IPS-NIHi11 (cell line): Measurements from ENCODE around the gene LILRA6.
"Not testable (repeated sequence)": the region's sequence is repeated elsewhere in the genome, so short reads cannot be mapped to it uniquely, and the experiment has no call there.

Experiments used
- DNase-seq: peaks from one replicate; pipeline ENCODE4 v3.0.0; 2012; ENCODE audit warnings: mixed read lengths, low spot score

The LILRA6 gene

DNA sequence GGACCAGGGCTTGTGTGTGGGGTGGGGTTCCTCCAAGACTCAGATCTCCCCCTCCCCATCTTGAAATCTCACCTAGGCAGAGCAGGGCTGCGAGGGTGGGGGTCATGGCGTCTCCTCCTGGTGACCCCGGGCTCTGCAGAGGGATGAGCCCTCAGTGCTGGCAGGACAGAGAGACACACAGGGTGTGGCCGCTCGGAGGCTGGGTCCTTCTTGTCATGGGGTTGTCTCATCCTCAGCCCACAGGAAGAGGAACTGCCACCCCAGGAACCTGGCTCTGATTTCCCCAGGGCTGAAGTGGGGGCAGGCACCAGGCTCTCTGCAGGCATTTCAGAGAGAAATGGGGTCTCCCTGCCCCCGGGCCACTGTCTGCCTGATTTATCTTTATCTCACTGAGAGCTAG is at the start of gene LILRA6:
Gene LILRA6, minus strand, starts transcription at position 145 of the 400 bp plus-strand sequence.
- DNase-seq = not testable (repeated sequence)

DNA sequence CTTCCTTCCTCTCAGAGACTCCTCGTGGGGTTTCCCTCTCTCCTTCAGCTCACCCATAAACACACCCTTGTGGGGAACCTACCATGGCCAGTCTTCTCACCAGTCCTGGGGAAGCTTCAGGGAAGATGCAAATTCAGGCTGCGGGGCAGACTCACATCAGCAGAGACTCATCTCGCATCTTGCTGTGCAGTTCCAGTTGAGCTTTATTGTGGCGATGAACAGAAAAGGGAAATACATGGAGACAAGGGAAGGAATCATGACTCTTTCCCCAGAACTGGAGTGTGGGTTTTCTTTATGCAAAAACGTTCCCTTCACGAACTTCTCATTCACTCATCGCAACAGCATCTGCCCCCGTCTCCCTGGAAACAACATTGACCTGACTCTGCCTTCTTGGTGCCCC is 46.6 kb upstream of the LILRA6 start:
- not testable (repeated sequence) for DNase-seq

DNA sequence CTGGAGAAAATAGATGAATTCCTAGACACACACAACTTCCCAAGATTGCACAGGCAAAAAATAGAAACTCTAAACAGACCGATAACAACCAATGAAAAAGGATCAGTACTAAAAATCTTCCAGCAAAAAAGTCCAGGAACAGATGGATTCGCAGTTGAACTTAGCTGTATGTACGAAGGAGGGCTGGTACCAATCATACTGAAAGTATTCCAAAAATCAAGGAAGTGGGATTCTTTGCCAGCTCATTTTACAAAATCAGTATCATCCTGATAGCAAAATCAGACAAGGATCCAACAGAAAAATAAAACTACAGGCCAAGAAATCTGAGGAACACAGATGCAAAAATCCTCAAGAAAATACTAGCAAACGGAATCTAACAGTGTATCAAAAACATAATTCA is 44.9 kb upstream of the LILRA6 start:
- no peak for DNase-seq

DNA sequence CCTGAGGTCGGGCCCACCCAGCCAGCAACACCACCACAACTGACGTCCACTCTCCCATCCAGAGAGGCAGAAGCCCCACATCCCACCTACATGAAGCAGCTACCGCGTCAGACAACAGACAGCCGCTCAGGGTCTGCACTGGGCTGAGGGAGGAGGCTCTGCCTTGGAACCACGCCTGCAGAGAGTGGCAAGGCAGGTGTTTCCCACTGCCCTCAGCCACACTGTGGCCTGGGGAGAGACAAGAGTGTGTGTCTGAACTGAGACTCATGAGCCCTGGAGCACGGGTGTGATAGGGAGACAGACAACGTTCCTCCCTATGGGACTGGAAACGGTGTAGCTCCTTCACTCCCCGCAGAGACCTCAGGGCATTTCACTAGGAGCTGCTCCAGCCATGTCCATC is 43.7 kb upstream of the LILRA6 start:
- not testable (repeated sequence) for DNase-seq

- DNase-seq = not testable (repeated sequence)
Measured at GRCh38 chr19:54285427-54286056, 43.0 kb upstream of the LILRA6 start.

DNA sequence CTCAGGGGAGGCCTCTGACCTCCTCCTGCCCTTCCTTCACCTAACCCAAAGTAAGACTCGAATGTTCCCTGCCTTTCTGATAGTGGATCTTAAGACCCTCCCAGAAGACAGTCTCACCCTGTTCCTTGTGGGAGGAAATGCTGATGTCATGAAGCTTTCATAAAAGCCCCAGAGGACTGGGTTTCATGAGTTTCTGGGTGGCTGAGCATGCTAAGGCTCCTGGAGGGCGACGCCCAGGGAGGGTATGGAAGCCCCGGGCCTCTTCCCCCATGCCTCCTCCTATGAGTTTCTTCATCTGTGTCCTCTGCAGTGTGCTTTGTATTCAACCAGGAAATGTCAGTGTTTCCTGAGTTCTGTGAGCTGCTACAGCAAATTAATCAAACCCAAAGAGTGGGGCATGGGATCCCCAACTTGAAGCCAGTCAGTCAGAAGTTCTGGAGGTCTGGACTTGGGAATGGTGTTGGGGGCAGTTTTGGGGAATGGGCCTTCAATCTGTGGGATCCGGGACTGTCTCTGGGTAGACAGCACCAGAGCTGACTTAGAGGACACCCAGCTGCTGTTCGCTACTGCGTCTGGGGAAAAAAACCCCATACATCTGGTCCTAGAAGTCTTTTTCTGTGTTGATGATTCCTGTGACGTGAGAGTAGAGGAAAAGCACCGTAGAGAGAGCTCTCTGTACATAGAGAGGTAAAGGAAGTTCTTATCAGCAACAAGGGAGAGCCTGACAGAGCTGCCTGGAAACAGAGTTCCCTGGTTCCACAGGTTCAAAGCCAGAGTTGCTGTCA is 40.3 kb upstream of the LILRA6 start:
- DNase-seq = no peak

GRCh38 chr19:54281729-54282075 is 39.1 kb upstream of the LILRA6 start:
- not testable (repeated sequence) for DNase-seq

GRCh38 chr19:54281007-54281728 is 38.6 kb upstream of the LILRA6 start, which contains the start of gene LILRB2:
Gene LILRB2, minus strand, starts transcription at chr19:54281110. Its CDS starts 614 bp downstream, at chr19:54280496.
- no peak for DNase-seq

DNA sequence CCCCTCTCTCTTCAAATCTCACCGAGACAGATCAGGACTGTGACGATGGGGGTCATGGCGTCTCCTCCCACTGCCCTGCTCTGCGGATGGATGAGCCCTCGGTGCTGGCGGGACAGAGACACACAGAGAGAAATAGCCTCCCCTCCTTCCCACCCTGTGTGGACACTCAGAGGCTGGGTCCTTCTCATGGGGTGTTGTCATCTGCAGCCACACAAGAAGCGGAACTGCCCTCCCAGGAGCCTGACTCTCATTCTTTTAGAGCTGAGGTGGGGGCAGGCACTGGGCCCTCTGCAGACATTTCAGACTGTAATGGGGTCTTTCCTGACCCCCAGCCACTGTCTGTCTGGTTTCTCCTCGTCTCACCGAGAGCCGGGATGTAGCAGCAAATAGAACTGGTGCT is 37.9 kb upstream of the LILRA6 start:
- not testable (repeated sequence) for DNase-seq

DNA sequence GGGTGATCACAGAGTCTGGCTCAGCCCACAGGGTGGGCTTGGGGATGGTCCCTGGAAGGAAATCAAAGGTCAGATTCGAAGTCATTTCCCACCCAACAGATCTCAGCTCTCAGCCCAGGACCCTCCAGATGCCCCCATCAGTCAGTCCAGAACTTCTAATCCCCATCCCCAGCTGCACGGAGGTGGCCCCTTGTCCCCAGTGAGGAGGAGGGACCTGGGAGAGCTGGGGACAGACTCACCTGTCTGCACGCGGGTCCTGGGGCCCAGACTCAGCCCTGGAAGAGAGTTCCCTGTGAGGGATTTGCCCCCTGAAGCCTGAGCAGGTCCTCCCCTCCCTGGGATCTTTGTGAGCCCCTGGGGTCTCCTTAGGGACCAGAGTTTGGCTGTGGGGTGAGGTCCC is 37.4 kb upstream of the LILRA6 start:
- not testable (repeated sequence) for DNase-seq

DNA sequence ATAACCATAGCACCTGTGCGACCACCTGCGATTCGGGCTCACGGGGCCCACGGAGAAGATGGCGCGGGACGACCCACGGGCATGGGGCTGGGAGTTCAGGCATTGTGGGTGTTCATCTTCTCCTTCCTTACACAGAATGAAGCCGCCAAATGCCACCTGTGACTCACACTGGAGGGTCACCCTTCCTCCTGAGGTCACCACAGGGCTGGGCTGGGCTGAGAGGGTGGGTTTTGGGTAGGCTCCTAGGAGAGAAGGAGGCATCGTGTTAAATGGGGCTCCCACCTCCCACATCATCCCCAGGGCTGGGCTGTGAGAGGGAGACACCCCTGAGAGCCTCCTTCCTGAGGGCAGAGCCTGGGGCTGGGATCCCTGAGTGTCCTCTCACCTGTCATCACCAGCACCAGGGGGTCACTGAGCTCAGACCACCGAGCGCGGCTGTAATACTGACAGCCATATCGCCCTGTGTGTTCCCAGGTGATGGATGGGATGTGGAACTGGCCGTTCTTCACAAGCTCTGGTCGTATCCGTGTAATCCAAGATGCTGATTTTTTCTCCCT is 36.9 kb upstream of the LILRA6 start:
- DNase-seq = no peak

DNA sequence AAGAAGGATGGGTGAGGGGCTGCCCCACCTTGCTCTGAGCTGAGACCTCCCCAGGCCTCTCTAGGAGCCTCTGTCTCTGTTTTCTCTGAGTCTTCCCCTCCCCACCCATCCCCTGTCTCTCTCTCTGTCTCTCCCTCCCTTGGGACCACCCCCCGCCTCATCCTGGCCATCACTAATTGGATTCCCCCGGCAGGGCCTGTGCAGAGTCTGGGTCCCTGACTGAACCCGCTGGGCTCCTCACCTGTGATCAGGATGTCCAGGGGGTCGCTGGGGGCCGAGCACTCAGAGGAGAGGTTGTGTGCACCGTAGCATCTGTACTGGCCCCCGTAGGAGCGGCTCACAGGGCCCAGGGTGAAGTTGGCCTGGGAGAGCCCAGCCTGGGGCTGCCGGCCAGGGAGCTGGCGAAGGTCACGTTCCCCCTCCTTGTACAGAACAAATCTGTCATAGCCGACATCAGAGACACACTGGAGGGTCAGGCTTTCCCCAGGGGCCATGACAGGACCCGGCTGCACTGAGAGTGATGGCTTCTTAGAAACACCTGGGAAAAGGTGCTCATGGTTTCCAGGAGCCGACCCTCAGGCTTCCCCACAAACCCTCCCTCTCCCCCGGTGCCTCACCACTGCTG is 36.1 kb upstream of the LILRA6 start:
- not testable (repeated sequence) for DNase-seq

GRCh38 chr19:54278056-54278455 is 35.5 kb upstream of the LILRA6 start:
- DNase-seq = not testable (repeated sequence)

- DNase-seq = not testable (repeated sequence)
Measured at GRCh38 chr19:54277111-54277615, 34.6 kb upstream of the LILRA6 start.

DNA sequence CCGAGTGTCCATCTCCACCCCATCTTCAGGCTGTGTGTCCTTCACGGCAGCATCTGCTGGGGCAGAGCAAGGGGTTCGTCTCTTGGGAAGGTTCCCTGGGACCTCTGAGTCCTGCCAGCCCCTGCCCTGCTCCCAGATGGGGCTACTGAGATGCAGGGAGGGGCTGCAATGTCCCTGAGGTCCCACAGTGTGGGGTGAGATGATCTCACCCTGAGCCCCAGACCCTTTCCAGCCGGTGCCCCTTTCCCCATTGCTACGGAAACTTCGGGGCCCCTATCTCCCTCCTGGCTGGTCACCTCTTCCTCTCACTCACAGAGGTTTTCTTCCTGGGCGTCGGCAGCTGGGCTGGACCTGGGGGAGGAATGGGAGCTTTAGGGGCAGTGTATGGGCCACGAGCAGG is 33.4 kb upstream of the LILRA6 start:
- no peak for DNase-seq

- DNase-seq = not testable (repeated sequence)
Measured at GRCh38 chr19:54274516-54274915, 31.9 kb upstream of the LILRA6 start.

- DNase-seq = no peak
Measured at GRCh38 chr19:54273821-54274220, 31.2 kb upstream of the LILRA6 start.

DNA sequence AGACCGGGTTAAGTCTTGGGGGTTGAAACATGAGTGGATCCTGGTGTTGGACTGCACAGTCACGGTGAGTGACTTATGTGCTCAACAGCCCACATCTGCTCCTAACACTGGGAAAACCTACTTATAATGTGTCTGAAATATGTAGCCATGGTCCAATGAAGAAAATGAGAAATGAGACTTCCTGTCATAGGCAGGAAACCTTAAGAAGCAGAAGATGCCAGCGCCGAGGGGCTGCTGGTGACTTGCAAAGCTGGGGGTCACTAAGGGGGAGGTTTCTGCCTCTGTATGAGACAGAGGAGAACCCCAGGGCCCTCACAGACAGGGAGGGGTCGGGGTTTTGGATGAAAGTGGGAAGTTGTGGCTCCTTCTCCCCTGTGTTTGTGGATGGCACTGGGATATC is 29.6 kb upstream of the LILRA6 start:
- not testable (repeated sequence) for DNase-seq

GRCh38 chr19:54271587-54271986 is 29.0 kb upstream of the LILRA6 start:
- DNase-seq = not testable (repeated sequence)

GRCh38 chr19:54271106-54271505 is 28.5 kb upstream of the LILRA6 start:
- no peak for DNase-seq

- DNase-seq = no peak
Measured at GRCh38 chr19:54268936-54269335, 26.3 kb upstream of the LILRA6 start.

GRCh38 chr19:54266133-54266532 is 23.5 kb upstream of the LILRA6 start:
- peak; percentile 83 for DNase-seq
